ENCODE data around the gene ZNF74.
"Not testable (repeated sequence)": the region's sequence is repeated elsewhere in the genome, so short reads cannot be mapped to it uniquely, and the experiment has no call there.

The ZNF74 gene

GRCh38 chr22:20374130-20374529 is 19.8 kb upstream of the ZNF74 start:
- DNase-seq (ENCODE audit: low read depth in 4 of 4, low spot score in 1 of 4), result not testable (repeated sequence)

GRCh38 chr22:20376281-20376680 is 17.7 kb upstream of the ZNF74 start:
- not testable (repeated sequence) for DNase-seq (ENCODE audit: low read depth in 4 of 4, low spot score in 1 of 4)

GRCh38 chr22:20376983-20377382 is 17.0 kb upstream of the ZNF74 start:
- not testable (repeated sequence) for DNase-seq (ENCODE audit: low read depth in 4 of 4, low spot score in 1 of 4)

GRCh38 chr22:20378110-20378509 is 15.8 kb upstream of the ZNF74 start:
- no peak for DNase-seq (ENCODE audit: low read depth in 4 of 4, low spot score in 1 of 4)

- DNase-seq (ENCODE audit: low read depth in 4 of 4, low spot score in 1 of 4), result not testable (repeated sequence)
Measured at GRCh38 chr22:20378684-20379083, 15.3 kb upstream of the ZNF74 start.

DNA sequence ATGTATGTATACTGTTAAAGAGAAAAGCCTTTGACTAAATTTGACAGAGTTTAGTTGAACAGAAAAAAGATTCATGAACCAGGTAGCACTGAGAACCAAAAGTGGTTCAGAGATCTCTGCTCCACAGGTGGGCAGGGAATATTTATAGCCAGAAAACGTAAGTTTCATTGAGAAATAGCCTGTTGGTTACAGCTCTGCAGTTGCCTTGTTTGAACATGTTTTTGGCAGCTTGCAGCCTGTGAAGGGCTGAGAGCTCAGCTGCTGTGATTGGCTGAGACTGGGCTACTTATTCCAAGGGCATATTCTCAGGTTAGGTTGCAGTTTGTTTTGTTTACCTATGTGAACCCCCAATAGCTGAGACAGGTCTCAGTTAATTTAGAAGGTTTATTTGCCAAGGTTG is 13.5 kb upstream of the ZNF74 start:
- no peak for DNase-seq (ENCODE audit: low read depth in 4 of 4, low spot score in 1 of 4)

DNA sequence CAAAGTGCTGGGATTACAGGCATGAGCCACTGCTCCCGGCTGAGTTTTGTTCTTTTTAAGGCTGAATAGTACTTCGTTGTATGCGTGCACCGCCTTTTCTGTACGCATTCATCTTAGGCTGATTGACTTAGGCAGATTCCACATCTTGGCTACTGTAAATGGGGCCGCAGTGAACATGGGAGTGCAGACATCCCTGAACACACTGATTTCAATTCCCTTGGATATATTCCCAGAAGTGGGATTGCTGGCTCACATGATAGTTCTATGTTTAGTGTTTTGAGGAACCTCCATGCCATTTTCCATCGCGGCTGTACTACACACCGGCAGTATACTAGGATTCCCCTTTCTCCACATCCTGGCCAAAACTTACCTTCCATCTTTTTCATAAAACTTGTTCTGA is 10.4 kb upstream of the ZNF74 start:
- no peak for DNase-seq (ENCODE audit: low read depth in 4 of 4, low spot score in 1 of 4)

- DNase-seq (ENCODE audit: low read depth in 4 of 4, low spot score in 1 of 4), result no peak
Measured at GRCh38 chr22:20384171-20384570, 9.8 kb upstream of the ZNF74 start.

GRCh38 chr22:20384865-20385264 is 9.1 kb upstream of the ZNF74 start:
- no peak for DNase-seq (ENCODE audit: low read depth in 4 of 4, low spot score in 1 of 4)

GRCh38 chr22:20386336-20386735 is 7.6 kb upstream of the ZNF74 start:
- no peak for DNase-seq (ENCODE audit: low read depth in 4 of 4, low spot score in 1 of 4)

DNA sequence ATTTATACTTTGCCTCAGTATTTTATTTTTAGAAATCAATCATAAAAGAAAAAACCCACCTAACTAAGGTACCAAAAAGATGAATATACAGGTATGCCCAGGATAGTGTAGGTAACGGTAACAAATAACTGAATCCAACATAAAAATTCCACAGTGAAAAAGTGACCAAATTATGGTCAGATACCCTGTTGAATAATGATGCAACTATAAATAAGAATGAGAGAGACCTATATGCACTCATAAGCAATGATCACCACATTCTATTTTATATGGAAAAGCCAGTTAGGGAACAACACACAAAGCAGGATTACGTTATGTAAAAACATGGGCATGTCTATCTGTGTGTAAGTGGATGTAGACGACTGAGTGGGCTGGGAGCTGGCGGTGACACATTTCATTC is 7.0 kb upstream of the ZNF74 start:
- no peak for DNase-seq (ENCODE audit: low read depth in 4 of 4, low spot score in 1 of 4)

DNA sequence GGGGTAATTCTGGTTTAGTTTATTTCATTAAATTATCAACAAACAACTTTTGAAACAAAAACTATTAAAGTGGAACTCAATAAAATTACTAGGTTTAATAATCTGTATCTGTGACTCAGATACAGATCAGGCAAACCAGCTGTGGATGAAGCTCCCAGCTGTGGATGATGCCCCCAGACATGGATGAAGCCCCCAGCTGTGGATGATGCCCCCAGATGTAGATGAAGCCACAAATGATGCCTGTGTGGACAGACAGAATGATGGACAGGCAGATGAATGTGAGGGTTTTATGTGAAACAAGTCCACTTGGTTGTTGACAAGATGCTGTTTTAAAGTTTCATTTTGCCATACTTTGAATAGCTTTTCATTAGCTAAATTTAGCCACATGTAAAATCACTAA is 5.8 kb upstream of the ZNF74 start:
- no peak for DNase-seq (ENCODE audit: low read depth in 4 of 4, low spot score in 1 of 4)

- DNase-seq (ENCODE audit: low read depth in 4 of 4, low spot score in 1 of 4), result no peak
Measured at GRCh38 chr22:20389288-20389687, 4.7 kb upstream of the ZNF74 start.

GRCh38 chr22:20390394-20390907 is 3.5 kb upstream of the ZNF74 start:
- no peak for DNase-seq (ENCODE audit: low read depth in 4 of 4, low spot score in 1 of 4)

DNA sequence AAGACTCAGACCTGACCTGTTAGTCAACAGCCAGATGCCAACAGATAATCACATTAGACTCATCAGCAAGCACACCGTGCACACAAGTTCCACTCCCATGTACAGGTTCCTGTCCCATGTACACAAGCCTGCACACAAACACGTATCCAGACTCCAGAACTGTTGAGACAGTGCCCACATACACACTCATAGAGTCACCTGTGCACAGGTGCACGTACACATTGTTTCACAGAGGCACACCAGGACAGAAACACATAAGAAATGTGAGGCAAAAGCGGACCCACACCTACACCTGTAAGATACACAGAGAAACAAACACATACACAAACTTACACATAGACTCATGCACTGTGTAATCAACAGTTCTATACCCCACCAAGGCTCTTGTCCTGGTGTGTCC is 2.7 kb upstream of the ZNF74 start:
- DNase-seq (ENCODE audit: low read depth in 4 of 4, low spot score in 1 of 4), result no peak

DNA sequence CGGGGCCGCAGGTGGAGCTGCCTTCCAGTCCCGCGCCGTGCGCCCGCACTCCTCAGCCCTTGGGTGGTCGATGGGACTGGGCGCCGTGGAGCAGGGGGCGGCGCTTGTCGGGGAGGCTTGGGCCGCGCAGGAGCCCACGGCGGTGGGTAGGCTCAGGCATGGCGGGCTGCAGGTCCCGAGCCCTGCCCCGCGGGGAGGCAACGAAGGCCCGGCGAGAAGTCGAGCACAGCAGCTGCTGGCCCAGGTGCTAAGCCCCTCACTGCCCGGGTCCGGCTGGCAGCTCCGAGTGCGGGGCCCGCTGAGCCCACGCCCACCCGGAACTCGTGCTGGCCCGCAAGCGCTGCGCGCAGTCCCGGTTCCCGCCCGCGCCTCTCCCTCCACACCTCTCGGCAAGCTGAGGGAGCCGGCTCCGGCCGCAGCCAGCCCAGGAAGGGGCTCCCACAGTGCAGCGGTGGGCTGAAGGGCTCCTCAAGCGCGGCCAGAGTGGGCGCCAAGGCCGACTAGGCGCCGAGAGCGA is 1.5 kb upstream of the ZNF74 start:
- not testable (repeated sequence) for DNase-seq (ENCODE audit: low read depth in 4 of 4, low spot score in 1 of 4)

- DNase-seq (ENCODE audit: low read depth in 4 of 4, low spot score in 1 of 4), result no peak
Measured at GRCh38 chr22:20392983-20393704, 807 bp upstream of the ZNF74 start.

DNA sequence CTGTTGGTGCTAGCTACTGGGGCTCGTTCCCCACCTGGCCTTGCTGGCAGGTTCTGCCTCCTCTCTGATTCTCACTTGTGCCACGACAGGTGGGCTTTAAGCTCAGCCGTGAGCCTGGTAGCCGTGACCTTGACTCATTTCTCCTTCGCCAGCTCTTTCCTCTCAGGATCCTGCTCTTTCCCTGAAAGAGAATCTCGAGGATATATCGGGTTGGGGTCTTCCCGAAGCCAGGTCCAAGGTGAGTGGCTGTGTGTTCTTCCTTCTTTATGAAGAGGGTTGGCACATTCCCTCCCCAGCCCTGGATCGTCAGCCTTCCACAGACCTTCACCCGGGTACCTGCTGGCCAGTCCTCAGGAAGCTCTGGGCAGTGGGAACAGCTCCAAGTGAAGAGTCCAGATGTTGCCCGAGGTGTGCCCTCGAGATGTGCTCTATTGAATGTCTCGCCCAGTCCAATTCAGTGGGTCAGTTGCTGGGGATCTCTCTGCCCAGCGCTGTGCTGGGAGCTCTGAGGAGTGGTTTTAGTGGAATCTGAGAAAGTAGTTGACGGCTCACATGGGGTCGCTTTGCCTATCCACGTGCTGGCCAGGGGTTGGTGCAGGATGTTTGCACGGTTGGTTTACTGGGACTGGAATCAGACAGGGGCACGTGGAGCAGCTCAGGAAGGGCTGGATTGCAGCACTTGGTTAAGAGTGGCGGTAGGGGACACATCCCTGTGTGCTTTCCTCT is 1.4 kb downstream of the ZNF74 start:
- no peak for DNase-seq (ENCODE audit: low read depth in 4 of 4, low spot score in 1 of 4)

- DNase-seq (ENCODE audit: low read depth in 4 of 4, low spot score in 1 of 4), result no peak
Measured at GRCh38 chr22:20395907-20396287, 1.9 kb downstream of the ZNF74 start.

- no peak for DNase-seq (ENCODE audit: low read depth in 4 of 4, low spot score in 1 of 4)
Measured at GRCh38 chr22:20396639-20397038, 2.7 kb downstream of the ZNF74 start.

DNA sequence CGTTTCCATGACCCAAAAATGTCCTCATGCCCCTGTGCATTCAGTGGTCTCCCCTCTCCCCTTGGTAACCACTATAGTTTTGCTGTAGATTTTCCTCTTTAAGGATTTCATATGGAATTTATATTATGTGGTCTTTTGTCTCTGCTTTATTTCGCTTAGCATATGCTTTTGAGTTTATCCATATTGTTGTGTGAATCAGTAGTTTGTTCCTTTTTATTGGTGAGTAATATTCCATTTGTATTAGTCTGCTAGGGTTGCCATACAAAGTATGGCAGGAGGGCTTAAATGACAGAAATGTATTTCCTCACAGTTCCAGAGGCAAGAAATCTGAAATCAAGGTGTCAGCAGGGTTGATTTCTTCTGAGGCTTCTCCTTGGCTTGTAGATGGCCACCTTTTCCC is 3.5 kb downstream of the ZNF74 start:
- DNase-seq (ENCODE audit: low read depth in 4 of 4, low spot score in 1 of 4), result no peak

DNA sequence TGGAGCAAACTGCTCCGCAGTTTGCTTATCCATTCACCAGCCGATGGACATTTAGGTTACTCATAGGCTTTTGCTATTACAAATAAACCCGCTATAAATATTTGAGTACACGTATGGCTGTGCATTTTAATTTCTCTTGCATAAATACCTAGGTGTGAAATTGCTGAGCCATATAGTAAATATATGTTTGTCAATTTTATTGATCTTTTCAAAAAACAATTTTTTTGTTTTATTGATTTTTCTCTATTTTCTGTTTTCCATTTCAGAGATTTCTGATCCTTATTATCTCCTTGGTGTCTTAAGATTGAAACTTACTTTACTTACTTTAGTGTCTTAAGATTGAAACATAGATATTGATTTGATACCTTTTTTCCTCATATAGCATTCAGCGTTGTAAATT is 4.5 kb downstream of the ZNF74 start:
- DNase-seq (ENCODE audit: low read depth in 4 of 4, low spot score in 1 of 4), result no peak
